Panc1 (cell line): ENCODE results near the gene PAPPA.

Experiments
- CTCF ChIP-seq: fragments of 450-650 bp; IDR thresholded peaks from 2 replicates; pipeline ENCODE4 v1.5.1; 2017; ENCODE audit warnings: mild to moderate bottlenecking
- SIN3A ChIP-seq: IDR thresholded peaks from 2 replicates; pipeline ENCODE4 v1.6.1; 2012; ENCODE audit warnings: low read depth, mild to moderate bottlenecking, low read length, moderate library complexity, borderline replicate concordance; ENCODE audit not compliant: insufficient read depth
- TCF7L2 ChIP-seq: IDR thresholded peaks from 2 replicates; pipeline ENCODE4 v1.6.1; 2011; ENCODE audit warnings: mild to moderate bottlenecking, low read depth, low read length, inconsistent platforms
- TF ChIP-seq, protein P1 (sequence below), 2 experiments: IDR thresholded peaks; 2 replicates each; pipeline ENCODE4 v1.6.1; 2011 to 2012; ENCODE audit warnings: low read depth in 2 of 2, control low read depth in 1 of 2, low read length in 1 of 2, mild to moderate bottlenecking in 1 of 2, moderate library complexity in 1 of 2; ENCODE audit not compliant: insufficient read depth in 1 of 2

DNA sequence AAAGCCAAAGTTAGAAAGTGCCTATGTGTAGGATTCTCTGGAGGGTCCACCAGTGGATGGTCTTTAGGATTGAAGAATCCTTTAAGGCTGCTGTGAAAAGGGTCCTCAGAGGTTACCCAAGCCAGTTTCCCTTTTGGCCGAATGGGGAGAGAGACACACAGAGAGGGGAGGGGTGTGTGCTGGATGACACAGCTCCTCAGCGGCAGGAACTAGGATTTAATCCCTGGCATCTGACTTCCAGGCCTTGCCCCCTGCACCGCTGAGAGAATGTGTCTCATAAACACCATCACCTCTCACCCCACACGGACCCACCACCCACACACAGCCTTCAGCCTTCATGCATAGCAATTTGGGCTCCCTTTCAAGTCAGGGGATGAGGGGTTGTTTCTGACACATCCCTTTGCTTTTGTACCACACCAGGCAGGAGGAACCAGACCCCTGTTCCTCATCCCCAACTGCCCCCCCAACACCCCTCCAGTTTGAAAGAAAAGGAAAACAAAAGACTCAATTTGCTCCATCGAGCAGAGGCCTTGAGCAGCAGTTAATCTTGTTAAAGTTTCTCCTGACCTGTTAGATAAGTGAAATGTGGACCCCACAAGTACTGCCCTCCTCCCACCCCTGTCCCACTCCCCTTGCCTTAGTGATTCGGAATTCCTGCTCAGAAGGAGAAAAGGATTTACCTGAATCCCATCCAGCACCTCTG lies 4.0 kb downstream of the PAPPA start:
- TF ChIP-seq CTCF = no peak
- TF ChIP-seq, protein P1, sequence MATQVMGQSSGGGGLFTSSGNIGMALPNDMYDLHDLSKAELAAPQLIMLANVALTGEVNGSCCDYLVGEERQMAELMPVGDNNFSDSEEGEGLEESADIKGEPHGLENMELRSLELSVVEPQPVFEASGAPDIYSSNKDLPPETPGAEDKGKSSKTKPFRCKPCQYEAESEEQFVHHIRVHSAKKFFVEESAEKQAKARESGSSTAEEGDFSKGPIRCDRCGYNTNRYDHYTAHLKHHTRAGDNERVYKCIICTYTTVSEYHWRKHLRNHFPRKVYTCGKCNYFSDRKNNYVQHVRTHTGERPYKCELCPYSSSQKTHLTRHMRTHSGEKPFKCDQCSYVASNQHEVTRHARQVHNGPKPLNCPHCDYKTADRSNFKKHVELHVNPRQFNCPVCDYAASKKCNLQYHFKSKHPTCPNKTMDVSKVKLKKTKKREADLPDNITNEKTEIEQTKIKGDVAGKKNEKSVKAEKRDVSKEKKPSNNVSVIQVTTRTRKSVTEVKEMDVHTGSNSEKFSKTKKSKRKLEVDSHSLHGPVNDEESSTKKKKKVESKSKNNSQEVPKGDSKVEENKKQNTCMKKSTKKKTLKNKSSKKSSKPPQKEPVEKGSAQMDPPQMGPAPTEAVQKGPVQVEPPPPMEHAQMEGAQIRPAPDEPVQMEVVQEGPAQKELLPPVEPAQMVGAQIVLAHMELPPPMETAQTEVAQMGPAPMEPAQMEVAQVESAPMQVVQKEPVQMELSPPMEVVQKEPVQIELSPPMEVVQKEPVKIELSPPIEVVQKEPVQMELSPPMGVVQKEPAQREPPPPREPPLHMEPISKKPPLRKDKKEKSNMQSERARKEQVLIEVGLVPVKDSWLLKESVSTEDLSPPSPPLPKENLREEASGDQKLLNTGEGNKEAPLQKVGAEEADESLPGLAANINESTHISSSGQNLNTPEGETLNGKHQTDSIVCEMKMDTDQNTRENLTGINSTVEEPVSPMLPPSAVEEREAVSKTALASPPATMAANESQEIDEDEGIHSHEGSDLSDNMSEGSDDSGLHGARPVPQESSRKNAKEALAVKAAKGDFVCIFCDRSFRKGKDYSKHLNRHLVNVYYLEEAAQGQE (IDR thresholded peaks at IDR 0.05; ENCODE audit: insufficient read depth in 1 of 2, low read depth in 2 of 2, low read length in 1 of 2) = no peak
- no peak for TF ChIP-seq TCF7L2
- TF ChIP-seq SIN3A = no peak
